SK-N-SH (cell line): ENCODE measurements around the gene AKAP8. TPM values are rescaled to one million over a fixed set of nuclear protein-coding genes. Genes with fewer than 3 reads are reported as not detected.

Experiments used
- CTCF ChIA-PET: fragments of 300-600, 350-600 bp; formaldehyde crosslinking; extraction: SDS; loops from one replicate; lab custom pipeline; 2021; lab: Yijun Ruan, JAX
- POLR2A ChIA-PET: fragments of 350-600 bp; sonication (Branson Sonifier 250); formaldehyde crosslinking; extraction: SDS; loops from one replicate; lab custom pipeline; 2020; ENCODE audit warnings: antibody characterized with exemption, inconsistent platforms; lab: Yijun Ruan, JAX
- DNase-seq: peaks from one replicate; pipeline ENCODE4 v3.0.0; 2012
- H2AFZ ChIP-seq: fragments of 200-600 bp; sonication (generic); 2 replicates; pipeline ENCODE4 v1.8.1; 2016; ENCODE audit warnings: antibody characterized with exemption, mild to moderate bottlenecking, low read depth
- H3F3A ChIP-seq: fragments of 200-600 bp; sonication (generic); replicated peaks from 2 replicates; pipeline ENCODE3; 2016; ENCODE audit warnings: antibody characterized with exemption, mild to moderate bottlenecking; ENCODE audit not compliant: insufficient read depth
- H3K27ac ChIP-seq, 2 experiments: fragments of 200-500 bp in 1 of 2; fragments of 200-600 bp in 1 of 2; sonication (Bioruptor generic) in 1 of 2; sonication (generic), shearing (Covaris generic) in 1 of 2; 2 replicates each; pipeline versions ENCODE4 v1.5.1 to v1.6.1; 2014 to 2016; ENCODE audit warnings: low read depth in 2 of 2, inconsistent platforms in 1 of 2, low read length in 1 of 2, mild to moderate bottlenecking in 1 of 2, mixed read lengths in 1 of 2
- H3K27me3 ChIP-seq: fragments of 200-600 bp; sonication (generic), shearing (Covaris generic); 2 replicates; pipeline ENCODE4 v1.6.1; 2016; ENCODE audit warnings: mixed run types; ENCODE audit not compliant: insufficient read depth
- H3K36me3 ChIP-seq, 2 experiments: fragments of 200-500 bp in 1 of 2; fragments of 200-600 bp in 1 of 2; sonication (Bioruptor generic) in 1 of 2; sonication (generic) in 1 of 2; replicated peaks in 1 of 2; 2 replicates each; pipeline versions ENCODE3 to v1.5.1; 2014 to 2016; ENCODE audit warnings: low read length in 1 of 2, mild to moderate bottlenecking in 1 of 2; ENCODE audit not compliant: insufficient read depth in 2 of 2, control insufficient read depth in 1 of 2
- H3K4me1 ChIP-seq, 2 experiments: fragments of 200-500 bp in 1 of 2; fragments of 200-600 bp in 1 of 2; sonication (Bioruptor generic) in 1 of 2; sonication (generic), shearing (Covaris generic) in 1 of 2; 2 replicates each; pipeline versions ENCODE4 v1.5.1 to v1.6.1; 2014 to 2016; ENCODE audit warnings: low read depth in 1 of 2, low read length in 1 of 2, mixed run types in 1 of 2; ENCODE audit not compliant: insufficient read depth in 2 of 2, control insufficient read depth in 1 of 2
- H3K4me2 ChIP-seq: fragments of 200-600 bp; sonication (generic), shearing (Covaris generic); 2 replicates; pipeline ENCODE4 v1.6.1; 2017; ENCODE audit warnings: mixed run types
- H3K4me3 ChIP-seq, 2 experiments: fragments of 200-500 bp in 1 of 2; fragments of 200-600 bp in 1 of 2; sonication (Bioruptor generic) in 1 of 2; sonication (generic), shearing (Covaris generic) in 1 of 2; 2 replicates each; pipeline versions ENCODE4 v1.5.1 to v1.8.1; 2014 to 2016; ENCODE audit warnings: low read depth in 2 of 2, inconsistent platforms in 1 of 2, low read length in 1 of 2, mild to moderate bottlenecking in 1 of 2, mixed read lengths in 1 of 2, moderate library complexity in 1 of 2
- H3K79me2 ChIP-seq: fragments of 200-600 bp; sonication (generic); 2 replicates; pipeline ENCODE4 v1.8.1; 2017; ENCODE audit warnings: mild to moderate bottlenecking; ENCODE audit not compliant: insufficient read depth
- H3K9ac ChIP-seq: fragments of 200-600 bp; sonication (generic); 2 replicates; pipeline ENCODE4 v1.6.1; 2017; ENCODE audit warnings: mixed run types
- H3K9me2 ChIP-seq: fragments of 200-600 bp; sonication (generic); 2 replicates; pipeline ENCODE4 v1.6.1; 2017; ENCODE audit warnings: mixed run types
- H3K9me3 ChIP-seq: fragments of 200-600 bp; sonication (generic); 2 replicates; pipeline ENCODE4 v1.6.1; 2017; ENCODE audit warnings: mixed run types, mild to moderate bottlenecking, moderate library complexity
- H4K20me1 ChIP-seq: fragments of 200-600 bp; sonication (generic); 2 replicates; pipeline ENCODE4 v1.6.1; 2017; ENCODE audit warnings: mild to moderate bottlenecking, mixed run types; ENCODE audit not compliant: insufficient read depth
- CHD2 ChIP-seq: fragments of 150-350 bp; IDR thresholded peaks from 2 replicates; pipeline ENCODE4 v1.6.1; 2018; ENCODE audit warnings: low read length; ENCODE audit not compliant: partially characterized antibody
- CTCF ChIP-seq: fragments of 200-600 bp; sonication (generic); IDR thresholded peaks from 2 replicates; pipeline ENCODE4 v1.6.1; 2017; ENCODE audit warnings: antibody characterized with exemption, mild to moderate bottlenecking, moderate library complexity
- ELF1 ChIP-seq: IDR thresholded peaks from 2 replicates; pipeline ENCODE4 v1.4.0; 2012
- EZH2phosphoT487 ChIP-seq: fragments of 200-600 bp; sonication (generic); IDR thresholded peaks from 2 replicates; pipeline ENCODE4 v1.6.1; 2017; ENCODE audit warnings: low read depth, mixed run types, mild to moderate bottlenecking, antibody characterized with exemption, moderate library complexity, borderline replicate concordance
- FOXJ3 ChIP-seq: sonication (generic); formaldehyde crosslinking; IDR thresholded peaks from 2 replicates; pipeline ENCODE4 v1.5.1; 2020; ENCODE audit warnings: mild to moderate bottlenecking, missing genetic modification reagents
- GATA2 ChIP-seq: sonication (generic); formaldehyde crosslinking; IDR thresholded peaks from 2 replicates; pipeline ENCODE4 v1.5.0; 2020; ENCODE audit warnings: mild to moderate bottlenecking, missing genetic modification reagents
- MAX ChIP-seq: IDR thresholded peaks from 2 replicates; pipeline ENCODE4 v1.4.0; 2012; ENCODE audit warnings: low read depth
- PBX3 ChIP-seq: IDR thresholded peaks from 2 replicates; pipeline ENCODE4; 2012
- RCOR1 ChIP-seq: fragments of 150-350 bp; IDR thresholded peaks from 2 replicates; pipeline ENCODE4 v1.6.1; 2017; ENCODE audit warnings: antibody characterized with exemption, low read length
- RXRA ChIP-seq: IDR thresholded peaks from 2 replicates; pipeline ENCODE4 v1.4.0; 2012; ENCODE audit warnings: low read depth, mild to moderate bottlenecking, borderline replicate concordance
- TAF1 ChIP-seq: IDR thresholded peaks from 2 replicates; pipeline ENCODE4 v1.6.1; 2012; ENCODE audit warnings: low read depth, mild to moderate bottlenecking, low read length, moderate library complexity, borderline replicate concordance
- TCF12 ChIP-seq: IDR thresholded peaks from 2 replicates; pipeline ENCODE4 v1.4.0; 2012
- TEAD4 ChIP-seq: IDR thresholded peaks from 2 replicates; pipeline ENCODE4 v1.4.0; 2012; ENCODE audit warnings: mild to moderate bottlenecking, borderline replicate concordance; ENCODE audit not compliant: insufficient read depth
- USF1 ChIP-seq: IDR thresholded peaks from 2 replicates; pipeline ENCODE4 v1.4.0; 2012; ENCODE audit warnings: low read depth, borderline replicate concordance
- WGBS: methylation state at CpG from one replicate; pipeline ENCODE4 v1.1.6; 2017; ENCODE audit warnings: low lambda C conversion rate; 5-methylcytosine and 5-hydroxymethylcytosine counted together
- polyA plus RNA-seq, 3 experiments: library from polyadenylated mRNA; depleted of rRNA; stranded (reverse); fragments of >200 nt; gene quantifications; 2 replicates each; pipeline ENCODE4 v1.2.3, GENCODE V29; 2012

AKAP8 gene
- polyA plus RNA-seq, 1 of the 3 experiments (the other 2 are of a cell fraction): 17.2 TPM

- H3K4me3 ChIP-seq: no peak overlapping the region
- no peak overlapping the region for H3K4me2 ChIP-seq
- H3K27ac ChIP-seq: no peak overlapping the region
- peaks cover 4% of the 10 kb centered on the region; the same call in 1 of the 2 replicates for H4K20me1 ChIP-seq
- DNase-seq: no peak
- no peaks in the 10 kb centered on the region for H3K4me1 ChIP-seq
- POLR2A ChIA-PET: no interaction called here
- CTCF ChIA-PET: interaction anchor here (0.7 kb wide), 1 partner anchor 66 kb away, joined by 3 read pairs; no protein-coding TSS in a partner anchor
- H3K27me3 ChIP-seq: no peaks in the 10 kb centered on the region
- peaks cover 13% of the 10 kb centered on the region for H3F3A ChIP-seq
- no peak for TF ChIP-seq CTCF
- TF ChIP-seq RCOR1: no peak
- no peak for TF ChIP-seq MAX
- no peak for TF ChIP-seq ELF1
- TF ChIP-seq, all 33 proteins: peak for 0
- Histone ChIP-seq H3K9me3 (no peaks in the 10 kb centered on the region), H3K36me3 (peaks cover 32 to 48% of the 10 kb centered on the region in 2 experiments), H3K9ac (no peak overlapping the region), H3K79me2 (peaks cover 44% of the 10 kb centered on the region), H3K9me2 (no peaks in the 10 kb centered on the region), H2AFZ (no peak overlapping the region)
These were observed 14.4 kb upstream of the AKAP8 start for GRCh38 chr19:15393963-15394362.

GRCh38 chr19:15390814-15391213 lies 11.2 kb upstream of the AKAP8 start:
- no peak overlapping the region for H3K9ac ChIP-seq
- H3K4me1 ChIP-seq: no peaks in the 10 kb centered on the region
- ChIA-PET POLR2A (no interaction called here), CTCF (no interaction called here)
- peaks cover 65% of the 10 kb centered on the region for H3K79me2 ChIP-seq
- no peaks in the 10 kb centered on the region for H3K27me3 ChIP-seq
- TF ChIP-seq TCF12 (no peak), CHD2 (no peak), PBX3 (no peak), RXRA (no peak), USF1 (no peak), EZH2phosphoT487 (no peak), TAF1 (no peak), CTCF (no peak), GATA2 (no peak), TEAD4 (no peak), MAX (no peak), FOXJ3 (CRISPR knock-in tag) (no peak)
- peaks cover 10 to 51% of the 10 kb centered on the region in 2 experiments for H3K36me3 ChIP-seq
- no peak overlapping the region for H2AFZ ChIP-seq
- H3F3A ChIP-seq: peaks cover 13% of the 10 kb centered on the region
- peaks cover 4% of the 10 kb centered on the region; the same call in 1 of the 2 replicates for H4K20me1 ChIP-seq
- H3K4me2 ChIP-seq: no peak overlapping the region
- no peak for DNase-seq
- H3K9me2 ChIP-seq: no peaks in the 10 kb centered on the region
- H3K4me3 ChIP-seq: no peak overlapping the region
- no peaks in the 10 kb centered on the region for H3K9me3 ChIP-seq
- no peak overlapping the region for H3K27ac ChIP-seq
- 95% methylated on average over 2 of the region's 2 CpGs for WGBS
